ENCODE measurements around the gene QRICH1.
"Not testable (repeated sequence)": the region's sequence is repeated elsewhere in the genome, so short reads cannot be mapped to it uniquely, and the experiment has no call there.

QRICH1 gene

GRCh38 chr3:49015765-49016164, 78.1 kb downstream of the QRICH1 start:
- DNase-seq: no peak

DNA sequence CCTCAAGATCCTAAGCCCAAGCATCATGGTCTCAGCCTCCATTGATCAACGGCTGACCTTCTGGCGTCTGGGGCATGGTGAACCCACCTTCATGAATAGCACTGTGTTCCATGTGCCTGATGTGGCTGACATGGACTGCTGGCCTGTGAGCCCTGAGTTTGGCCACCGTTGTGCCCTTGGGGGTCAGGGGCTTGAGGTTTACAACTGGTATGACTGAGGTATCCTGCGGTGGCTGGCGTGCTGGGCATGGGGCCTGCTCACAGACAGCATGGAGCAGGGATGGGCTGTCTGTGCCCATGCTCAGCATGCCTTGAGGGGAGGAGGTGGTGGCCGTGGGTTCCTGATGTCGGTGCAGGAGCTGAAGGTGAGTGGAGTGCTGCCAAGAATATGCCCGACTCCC, 78.8 kb downstream of the QRICH1 start:
- no peak for DNase-seq

GRCh38 chr3:49013738-49014660, 79.9 kb downstream of the QRICH1 start:
- no peak for DNase-seq

DNA sequence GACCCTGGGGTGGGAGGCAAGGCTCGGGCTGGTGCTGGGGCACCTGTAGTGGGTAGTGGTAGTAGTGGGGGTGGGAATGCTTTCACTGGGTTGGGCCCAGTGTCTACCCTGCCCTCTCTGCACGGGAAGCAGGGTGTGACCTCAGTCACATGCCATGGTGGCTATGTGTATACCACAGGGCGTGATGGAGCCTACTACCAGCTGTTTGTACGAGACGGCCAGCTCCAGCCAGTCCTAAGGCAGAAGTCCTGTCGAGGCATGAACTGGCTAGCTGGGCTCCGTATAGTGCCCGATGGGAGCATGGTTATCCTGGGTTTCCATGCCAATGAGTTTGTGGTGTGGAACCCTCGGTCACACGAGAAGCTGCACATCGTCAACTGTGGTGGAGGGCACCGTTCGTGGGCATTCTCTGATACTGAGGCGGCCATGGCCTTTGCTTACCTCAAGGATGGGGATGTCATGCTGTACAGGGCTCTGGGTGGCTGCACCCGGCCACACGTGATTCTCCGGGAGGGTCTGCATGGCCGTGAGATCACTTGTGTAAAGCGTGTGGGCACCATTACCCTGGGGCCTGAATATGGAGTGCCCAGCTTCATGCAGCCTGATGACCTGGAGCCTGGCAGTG, 80.6 kb downstream of the QRICH1 start:
- no peak for DNase-seq

DNA sequence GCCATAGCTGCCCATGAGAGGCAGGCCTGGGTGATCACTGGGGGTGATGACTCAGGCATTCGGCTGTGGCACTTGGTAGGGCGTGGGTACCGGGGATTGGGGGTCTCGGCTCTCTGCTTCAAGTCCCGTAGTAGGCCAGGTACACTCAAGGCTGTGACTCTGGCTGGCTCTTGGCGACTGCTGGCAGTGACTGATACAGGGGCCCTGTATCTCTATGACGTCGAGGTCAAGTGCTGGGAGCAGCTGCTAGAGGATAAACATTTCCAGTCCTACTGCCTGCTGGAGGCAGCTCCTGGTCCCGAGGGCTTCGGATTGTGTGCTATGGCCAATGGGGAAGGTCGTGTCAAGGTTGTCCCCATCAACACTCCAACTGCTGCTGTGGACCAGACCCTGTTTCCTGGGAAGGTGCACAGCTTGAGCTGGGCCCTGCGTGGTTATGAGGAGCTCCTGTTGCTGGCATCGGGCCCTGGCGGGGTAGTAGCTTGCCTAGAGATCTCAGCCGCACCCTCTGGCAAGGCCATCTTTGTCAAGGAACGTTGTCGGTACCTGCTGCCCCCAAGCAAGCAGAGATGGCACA, 81.3 kb downstream of the QRICH1 start:
- no peak for DNase-seq

DNA sequence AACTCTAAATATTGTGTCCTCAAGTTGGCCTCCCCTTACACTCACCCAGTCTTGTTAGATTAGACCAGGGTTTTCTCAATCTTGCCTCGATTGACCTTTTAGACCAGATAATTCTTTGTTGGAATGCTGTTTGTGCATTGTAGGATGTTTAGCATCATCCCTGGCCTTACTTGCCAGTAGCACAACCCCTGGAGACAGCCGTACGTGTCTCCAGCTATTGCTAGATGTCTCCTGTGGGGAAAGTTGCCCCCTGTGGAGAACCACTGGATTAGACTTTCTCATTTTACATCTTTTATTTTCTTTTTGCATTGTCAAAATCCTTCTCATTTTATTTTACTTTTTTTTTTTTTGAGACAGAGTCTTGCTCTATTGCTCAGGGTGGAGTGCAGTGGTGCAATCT, 84.5 kb downstream of the QRICH1 start:
- no peak for DNase-seq

DNA sequence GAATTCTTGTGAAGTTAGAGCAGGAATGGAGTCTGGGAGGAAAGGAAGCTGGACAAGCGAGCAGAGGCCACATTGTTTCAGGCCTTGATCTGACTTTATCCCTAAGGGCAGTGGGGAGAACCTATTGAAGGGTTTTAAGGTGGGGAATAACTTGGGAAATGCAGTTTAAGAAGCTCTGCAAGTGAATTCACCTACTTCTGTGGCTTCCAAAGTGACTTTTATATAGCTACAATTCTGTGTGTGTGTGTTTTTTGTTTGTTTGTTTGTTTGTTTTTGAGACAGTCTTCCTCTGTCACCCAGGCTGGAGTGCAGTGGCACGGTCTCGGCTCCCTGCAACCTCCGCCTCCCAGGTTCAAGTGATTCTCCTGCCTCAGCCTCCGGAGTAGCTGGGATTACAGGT, 85.2 kb downstream of the QRICH1 start:
- not testable (repeated sequence) for DNase-seq

DNA sequence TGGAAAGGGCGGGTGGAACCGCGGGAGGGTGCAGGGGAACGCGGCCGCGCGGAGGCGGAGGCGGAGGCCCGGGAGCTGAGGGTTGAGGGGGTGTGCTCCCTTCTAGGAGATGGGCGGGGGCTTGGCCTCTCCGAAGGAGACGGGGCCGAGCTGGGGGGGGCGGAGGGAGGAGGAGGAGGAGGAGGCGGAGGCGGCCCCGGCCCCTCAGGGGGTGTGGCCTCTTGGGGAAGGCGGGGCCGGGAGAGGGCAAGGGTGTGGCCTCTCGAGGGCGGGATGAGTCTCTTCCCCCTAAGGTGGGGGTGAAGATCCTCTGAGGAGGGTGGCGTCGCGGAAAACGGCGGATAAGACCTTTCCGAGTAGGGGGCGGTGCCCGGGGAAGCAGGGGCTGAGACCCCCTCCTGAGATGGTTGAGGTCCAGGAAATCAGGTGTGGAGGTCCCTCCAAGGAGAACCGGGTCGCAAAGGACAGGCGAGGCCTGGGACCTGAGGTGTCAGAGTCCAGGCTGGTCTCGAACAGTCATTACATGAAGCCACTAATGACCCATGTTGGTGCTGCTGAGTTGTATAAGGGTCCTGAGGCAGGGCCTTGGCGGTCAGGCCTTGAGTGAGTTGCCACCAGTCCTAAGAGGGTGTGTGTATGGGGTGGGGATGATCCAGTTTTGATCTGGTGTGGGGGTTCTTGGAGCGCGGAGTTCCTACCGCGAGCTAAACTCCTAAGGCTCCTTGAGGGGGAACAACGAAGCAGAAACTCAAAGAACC, 85.9 kb downstream of the QRICH1 start:
- DNase-seq: peak; percentile 46 to 74

DNA sequence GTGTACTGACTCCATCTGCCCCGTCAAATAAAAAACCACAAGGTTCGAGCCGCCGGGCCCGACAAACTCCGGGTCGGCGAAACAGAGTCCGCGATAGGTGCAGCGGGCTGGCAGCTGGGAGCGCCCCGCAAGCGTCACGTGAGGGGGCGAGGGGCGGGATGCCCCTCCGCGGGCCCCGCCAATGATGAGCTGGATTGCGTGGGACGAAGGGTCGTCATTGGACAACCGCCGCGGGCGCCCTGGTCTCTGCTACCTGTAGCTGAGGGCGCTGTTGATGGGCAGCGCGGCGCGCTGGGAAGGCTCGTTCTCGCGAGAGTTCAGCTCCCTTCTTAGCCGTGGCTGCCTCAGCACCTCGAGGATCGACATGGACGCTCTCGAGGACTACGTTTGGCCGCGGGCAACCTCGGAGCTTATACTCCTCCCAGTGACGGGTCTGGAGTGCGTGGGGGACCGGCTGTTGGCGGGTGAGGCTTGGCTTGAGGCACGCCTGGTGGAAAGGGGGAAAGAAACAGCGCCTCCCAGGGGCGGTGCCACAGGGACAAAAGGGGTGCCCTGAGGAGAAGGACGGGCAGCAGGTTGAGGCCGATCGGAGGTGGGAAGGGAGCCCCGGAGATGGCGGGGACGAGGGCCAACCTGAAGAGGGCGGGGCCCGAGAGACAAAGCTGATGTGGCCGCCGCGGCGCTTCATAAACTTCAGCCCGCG, 86.7 kb downstream of the QRICH1 start, which contains the start of gene WDR6:
TSS of gene WDR6 (plus strand) at position 324 of the 703 bp plus-strand sequence. CDS start at position 365, 41 bp downstream.
- peak; percentile 92 to 94 for DNase-seq

DNA sequence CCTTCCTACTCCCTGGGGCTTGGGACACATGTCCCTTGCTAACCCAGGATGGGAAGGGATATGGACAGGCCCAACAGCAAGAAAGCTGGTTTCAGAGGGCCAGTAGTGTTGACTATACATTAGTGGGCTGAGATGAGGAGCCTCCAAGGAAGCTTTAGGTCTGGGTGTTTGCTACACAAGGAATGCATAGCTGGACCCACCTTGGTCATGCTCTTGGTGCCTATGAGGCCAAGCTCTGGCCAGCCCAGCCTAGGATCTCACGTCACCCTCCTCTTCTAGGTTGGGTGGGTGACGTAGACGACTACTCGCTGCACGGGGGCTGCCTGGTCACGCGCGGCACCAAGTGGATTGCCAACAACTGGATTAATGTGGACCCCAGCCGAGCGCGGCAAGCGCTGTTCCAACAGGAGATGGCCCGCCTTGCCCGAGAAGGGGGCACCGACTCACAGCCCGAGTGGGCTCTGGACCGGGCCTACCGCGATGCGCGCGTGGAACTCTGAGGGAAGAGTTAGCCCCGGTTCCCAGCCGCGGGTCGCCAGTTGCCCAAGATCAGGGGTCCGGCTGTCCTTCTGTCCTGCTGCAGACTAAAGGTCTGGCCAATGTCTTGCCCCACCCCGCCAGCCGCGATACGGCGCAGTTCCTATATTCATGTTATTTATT, 87.3 kb downstream of the QRICH1 start:
- no peak for DNase-seq

- DNase-seq: no peak
Measured at GRCh38 chr3:49005998-49006397, 87.9 kb downstream of the QRICH1 start.

DNA sequence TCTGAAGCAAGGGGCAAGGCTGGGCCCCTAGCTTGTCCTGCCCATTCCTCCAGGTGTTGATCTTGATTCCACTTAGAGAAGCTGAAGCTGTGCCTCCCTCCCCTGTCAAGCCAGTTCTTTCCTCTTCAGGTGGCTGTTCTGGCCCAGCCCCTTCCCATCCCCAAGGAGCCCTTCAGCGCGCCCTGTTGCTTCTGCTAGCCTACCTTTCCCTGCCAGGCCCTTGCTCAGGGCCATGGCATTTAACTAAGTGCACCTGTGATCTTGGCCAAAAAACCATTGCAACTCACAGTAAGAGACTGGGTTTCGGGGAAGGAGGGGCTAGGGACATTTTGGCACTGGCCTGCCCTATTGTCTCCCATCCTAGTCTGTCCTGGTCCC, 88.6 kb downstream of the QRICH1 start:
- no peak for DNase-seq

DNA sequence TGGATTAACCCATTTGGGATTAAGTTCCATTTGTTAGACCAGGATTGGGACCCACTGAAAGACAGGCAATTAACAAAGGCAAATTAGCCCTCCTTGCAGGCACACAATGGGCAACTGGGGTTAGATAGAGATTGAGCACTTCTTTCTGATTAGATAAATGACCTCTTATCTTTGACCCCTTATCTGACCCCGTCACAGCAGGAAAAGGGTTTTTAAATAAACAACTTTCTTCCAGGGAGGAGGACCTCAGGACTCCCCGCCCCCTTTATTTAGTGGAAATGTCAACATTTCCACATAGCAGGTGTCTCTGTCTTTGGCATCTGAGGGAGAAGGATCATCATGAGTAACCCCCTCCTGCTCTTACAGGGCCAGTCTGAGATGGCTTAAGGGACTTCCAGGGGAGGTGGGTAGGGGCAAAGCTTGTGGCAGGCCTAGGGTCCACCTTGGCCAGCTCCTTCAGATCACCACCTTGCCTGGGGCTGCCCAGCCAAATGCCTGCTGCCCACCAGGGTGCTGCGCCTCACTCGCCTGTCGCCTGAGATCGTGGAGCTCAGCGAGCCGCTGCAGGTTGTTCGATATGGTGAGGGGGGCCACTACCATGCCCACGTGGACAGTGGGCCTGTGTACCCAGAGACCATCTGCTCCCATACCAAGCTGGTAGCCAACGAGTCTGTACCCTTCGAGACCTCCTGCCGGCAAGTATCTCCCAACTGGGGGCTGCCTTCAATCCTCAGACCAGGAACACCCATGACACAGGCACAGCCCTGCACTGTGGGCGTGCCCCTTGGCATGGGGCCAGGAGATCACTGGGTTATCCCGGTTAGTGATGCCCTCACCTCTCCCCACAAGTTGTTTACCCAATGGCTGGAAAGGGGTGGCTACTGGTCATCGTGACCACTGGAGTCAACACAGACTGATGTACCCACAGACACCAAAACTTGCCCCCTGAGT, 89.2 kb downstream of the QRICH1 start:
- no peak for DNase-seq

DNA sequence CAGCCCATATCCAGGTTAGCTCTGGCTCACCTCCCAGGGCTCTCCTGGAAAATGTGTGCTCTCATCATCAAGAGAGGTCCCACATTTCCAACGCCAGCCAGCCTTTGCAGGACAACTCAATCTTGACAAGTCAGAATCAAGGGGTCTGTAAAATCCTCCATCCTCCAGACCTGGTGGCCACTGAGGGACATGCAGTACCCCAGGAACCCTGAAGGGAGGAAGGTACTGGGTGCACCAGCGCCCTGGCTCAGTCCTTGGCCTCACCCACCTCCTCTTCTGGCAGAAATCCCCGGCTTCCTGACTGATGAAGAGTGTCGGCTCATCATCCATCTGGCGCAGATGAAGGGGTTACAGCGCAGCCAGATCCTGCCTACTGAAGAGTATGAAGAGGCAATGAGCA, 92.7 kb downstream of the QRICH1 start:
- no peak for DNase-seq

DNA sequence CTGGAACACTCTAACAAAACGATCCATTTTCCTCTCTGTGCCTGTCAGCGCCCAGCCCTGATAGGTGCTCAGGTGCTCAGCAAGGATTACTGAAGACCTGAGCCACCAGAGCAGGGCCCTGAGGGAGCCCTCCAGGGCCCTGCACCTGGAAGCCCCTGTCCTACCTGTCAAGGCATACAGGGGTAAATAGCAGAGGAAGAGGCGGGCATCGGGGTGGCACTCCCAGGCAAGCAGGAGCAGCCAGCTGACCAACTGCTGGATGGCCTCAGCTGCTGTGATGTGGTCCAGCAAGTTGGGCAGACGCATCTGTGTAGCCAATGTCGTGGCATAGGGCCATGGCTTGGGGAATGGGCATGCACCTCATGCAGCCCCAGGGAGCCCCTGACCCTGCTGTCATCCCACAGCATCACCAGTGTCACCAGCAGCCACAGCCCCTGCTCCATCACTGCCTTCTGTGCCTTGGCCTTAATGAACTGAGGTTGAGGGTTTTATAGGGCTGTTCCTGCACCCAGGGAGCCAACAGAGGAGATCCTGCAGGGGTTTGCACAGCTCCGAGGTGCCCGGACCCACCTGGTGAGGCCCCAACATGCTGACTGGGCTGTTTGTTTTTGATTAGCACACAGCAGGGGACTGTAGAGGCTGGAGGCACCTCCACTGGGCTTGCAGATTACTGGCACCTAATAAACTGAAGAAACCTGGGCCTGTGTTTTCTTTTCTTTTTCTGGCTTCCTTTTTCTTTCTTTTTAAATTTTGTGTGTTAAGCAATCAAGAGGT, 94.6 kb downstream of the QRICH1 start:
- DNase-seq: no peak

DNA sequence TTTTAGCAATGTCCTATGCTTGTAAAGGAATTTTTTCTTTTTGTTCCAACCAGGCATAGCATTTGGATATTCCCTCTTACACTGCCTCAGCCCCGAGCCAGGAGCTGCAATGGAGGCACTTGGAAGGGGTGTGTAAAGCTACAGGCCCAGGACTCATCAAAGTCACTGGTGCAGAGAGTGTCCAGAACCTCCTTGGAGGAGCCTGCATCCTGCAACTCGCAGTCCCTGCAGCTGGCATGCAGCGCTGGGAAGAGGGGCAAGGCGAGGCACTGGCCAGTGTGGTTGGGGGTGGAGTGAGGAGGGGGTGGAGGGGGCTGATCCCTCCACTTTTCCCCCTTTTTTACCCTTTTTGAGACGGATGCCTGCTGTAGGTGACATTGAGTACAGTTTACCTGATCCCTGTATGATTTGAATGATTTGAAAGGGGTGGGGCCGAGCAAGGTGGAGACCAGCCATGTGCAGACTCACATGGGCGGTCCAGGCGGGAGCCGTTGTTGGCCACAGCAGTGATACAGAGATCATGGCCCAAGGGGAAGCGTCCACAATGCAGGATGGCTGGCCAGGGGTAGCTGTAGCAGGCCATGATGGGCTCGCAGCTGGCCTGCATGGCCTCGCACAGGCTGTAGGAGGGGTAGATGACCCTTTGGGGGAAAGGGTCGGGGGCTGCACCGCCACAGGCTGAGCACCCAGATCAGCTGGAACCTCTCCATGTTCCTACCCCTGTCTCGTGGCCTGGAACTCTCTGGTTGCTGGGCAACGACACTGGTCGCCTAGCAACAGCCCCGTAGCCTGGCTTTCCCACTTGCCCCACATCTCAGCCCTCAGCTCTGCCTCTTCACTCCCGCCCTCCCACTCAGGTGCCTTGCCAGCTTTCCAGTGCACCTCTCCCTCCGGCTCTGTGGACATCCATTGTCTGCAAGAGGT, 95.9 kb downstream of the QRICH1 start:
- DNase-seq: no peak

GRCh38 chr3:48997102-48997635, 96.7 kb downstream of the QRICH1 start:
- DNase-seq: no peak

- no peak for DNase-seq
Measured at GRCh38 chr3:48996640-48997039, 97.2 kb downstream of the QRICH1 start.
